CD4-positive, alpha-beta T cell treated with Interleukin-21 for 1 hour (primary cell): ENCODE measurements around the gene SRSF7.
"Not testable (repeated sequence)": the region's sequence is repeated elsewhere in the genome, so short reads cannot be mapped to it uniquely, and the experiment has no call there.

Experiments used
- DNase-seq: peaks from one replicate; pipeline ENCODE4 v3.0.0-alpha.2; 2020

Gene SRSF7

GRCh38 chr2:38750891-38751595 lies at the start of gene SRSF7:
Gene SRSF7 (minus strand): TSS chr2:38751361. CDS start chr2:38751256, 105 bp downstream.
- DNase-seq: peak; percentile 98

- DNase-seq: no peak
These were observed 46.8 kb upstream of the SRSF7 start for GRCh38 chr2:38797953-38798352.

- DNase-seq: no peak
These were observed 46.1 kb upstream of the SRSF7 start for GRCh38 chr2:38797250-38797676.

- DNase-seq: not testable (repeated sequence)
These were observed 43.9 kb upstream of the SRSF7 start for GRCh38 chr2:38795016-38795415.

- DNase-seq: no peak
These were observed 43.2 kb upstream of the SRSF7 start for GRCh38 chr2:38794235-38794946.

GRCh38 chr2:38793511-38793910 lies 42.4 kb upstream of the SRSF7 start:
- DNase-seq: no peak

GRCh38 chr2:38792751-38793150 lies 41.6 kb upstream of the SRSF7 start:
- DNase-seq: no peak

GRCh38 chr2:38792321-38792720 lies 41.2 kb upstream of the SRSF7 start:
- not testable (repeated sequence) for DNase-seq

GRCh38 chr2:38791744-38792143 lies 40.6 kb upstream of the SRSF7 start:
- no peak for DNase-seq

- DNase-seq: no peak
These were observed 38.5 kb upstream of the SRSF7 start for GRCh38 chr2:38789691-38790090.

- DNase-seq: no peak
These were observed 37.1 kb upstream of the SRSF7 start for GRCh38 chr2:38788306-38788705.

- DNase-seq: no peak
These were observed 32.4 kb upstream of the SRSF7 start for GRCh38 chr2:38783586-38783985.

GRCh38 chr2:38778687-38779082 lies 27.5 kb upstream of the SRSF7 start:
- no peak for DNase-seq

GRCh38 chr2:38776531-38776930 lies 25.4 kb upstream of the SRSF7 start:
- no peak for DNase-seq

GRCh38 chr2:38775921-38776225 lies 24.7 kb upstream of the SRSF7 start:
- no peak for DNase-seq

GRCh38 chr2:38775097-38775920 lies 24.1 kb upstream of the SRSF7 start:
- no peak for DNase-seq

GRCh38 chr2:38771632-38772031 lies 20.5 kb upstream of the SRSF7 start:
- DNase-seq: no peak

- no peak for DNase-seq
These were observed 14.4 kb upstream of the SRSF7 start for GRCh38 chr2:38765551-38765950.

GRCh38 chr2:38765149-38765548 lies 14.0 kb upstream of the SRSF7 start:
- no peak for DNase-seq

- no peak for DNase-seq
These were observed 12.6 kb upstream of the SRSF7 start for GRCh38 chr2:38763728-38764127.

GRCh38 chr2:38763228-38763627 lies 12.1 kb upstream of the SRSF7 start:
- no peak for DNase-seq

- not testable (repeated sequence) for DNase-seq
These were observed 4.7 kb upstream of the SRSF7 start for GRCh38 chr2:38755891-38756290.

- DNase-seq: no peak
These were observed 3.3 kb upstream of the SRSF7 start for GRCh38 chr2:38754506-38754905.

- no peak for DNase-seq
These were observed 2.9 kb upstream of the SRSF7 start for GRCh38 chr2:38754049-38754448.
